Activated CD8-positive, alpha-beta memory T cell treated with anti-CD3 and anti-CD28 coated beads, Interleukin-2, amount 10 ng/mL, durations not matched to agents 7 days and 5 days (primary cell): Measurements from ENCODE around the gene ASTN2. TPM values are rescaled to one million over a fixed set of nuclear protein-coding genes. Genes with fewer than 3 reads are reported as not detected.

Source experiments
- ATAC-seq: fragments of 150-1000 bp; cut with Tn5 transposase; one replicate; pipeline ENCODE4 v1.10.0; 2021; ENCODE audit warnings: moderate library complexity
- CTCF ChIA-PET: fragments of 350-600 bp; sonication (Branson Sonifier 250); formaldehyde crosslinking; loops from one replicate; lab custom pipeline; 2021; ENCODE audit warnings: antibody characterized with exemption; lab: Charles Lee
- DNase-seq: peaks from one replicate; pipeline ENCODE4 v3.0.0-alpha.2; 2020
- H3K27ac Mint-ChIP-seq: one replicate; pipeline ENCODE4 v1.8.0; 2021; ENCODE audit warnings: mild to moderate bottlenecking, mixed read lengths
- H3K27me3 Mint-ChIP-seq: one replicate; pipeline ENCODE4 v1.8.0; 2021; ENCODE audit warnings: mixed read lengths
- H3K36me3 Mint-ChIP-seq: one replicate; pipeline ENCODE4 v1.8.0; 2021; ENCODE audit warnings: mild to moderate bottlenecking, mixed read lengths
- H3K4me1 Mint-ChIP-seq: one replicate; pipeline ENCODE4 v1.8.0; 2021; ENCODE audit warnings: mixed read lengths
- H3K4me3 Mint-ChIP-seq: one replicate; pipeline ENCODE4 v1.8.0; 2021; ENCODE audit warnings: mild to moderate bottlenecking, moderate library complexity, mixed read lengths
- H3K9me3 Mint-ChIP-seq: one replicate; pipeline ENCODE4 v1.8.0; 2022; ENCODE audit warnings: low read depth, mixed read lengths
- total RNA-seq, 2 experiments: library from RNA; stranded (reverse); gene quantifications; one replicate each; pipeline ENCODE4 v1.2.3, GENCODE V29; 2021

Gene ASTN2
- total RNA-seq, 2 experiments from 2014 or later, result 4.0 to 5.4 TPM

DNA sequence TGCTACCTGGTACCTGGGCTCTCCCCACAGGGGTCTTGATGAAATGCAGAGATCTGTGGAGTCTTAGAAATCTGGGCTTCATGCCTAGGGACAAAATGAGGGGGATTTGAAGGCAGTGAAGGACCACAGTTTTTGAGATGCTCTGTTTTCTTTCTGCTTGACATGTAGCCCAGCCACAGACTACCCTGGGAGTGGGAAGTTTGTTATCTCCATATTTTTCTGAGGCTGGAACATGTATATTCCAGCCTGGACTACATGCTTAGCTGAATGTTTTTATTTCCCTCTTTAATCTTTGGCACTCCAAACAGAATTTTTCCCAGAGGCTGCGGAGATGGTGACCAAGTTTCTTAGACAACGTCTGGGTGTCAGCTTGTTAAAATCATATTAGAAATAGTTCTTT, 1008.4 kb downstream of the ASTN2 start:
- CTCF ChIA-PET, result no interaction called here
- H3K9me3 Mint-ChIP-seq, result no peaks in the 10 kb centered on the region
- H3K27ac Mint-ChIP-seq, result no peak overlapping the region
- H3K27me3 Mint-ChIP-seq, result no peaks in the 10 kb centered on the region
- ATAC-seq (no peak), DNase-seq (no peak)
- no peaks in the 10 kb centered on the region for H3K4me1 Mint-ChIP-seq
- no peak overlapping the region for H3K4me3 Mint-ChIP-seq
- H3K36me3 Mint-ChIP-seq, result no peaks in the 10 kb centered on the region

DNA sequence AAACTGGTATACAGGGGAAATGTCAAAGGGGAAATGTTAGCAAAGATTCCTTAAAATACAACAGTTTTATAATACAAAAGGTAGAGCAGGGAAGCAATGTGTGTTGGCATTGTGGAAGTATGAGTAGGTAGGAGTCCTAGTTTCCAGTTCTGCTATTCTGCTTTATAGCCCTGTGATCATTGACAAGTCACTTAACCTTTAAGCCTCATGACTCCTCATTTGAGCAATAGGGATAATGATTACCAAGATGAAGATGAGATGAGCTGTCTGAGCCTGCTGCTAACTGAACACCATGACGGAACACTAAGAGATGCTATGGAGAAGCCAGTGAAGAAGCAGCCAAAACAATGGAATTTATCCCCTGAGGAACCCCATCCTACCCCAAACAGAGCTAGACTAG, 1009.5 kb downstream of the ASTN2 start:
- Mint-ChIP-seq H3K27ac (no peak overlapping the region), H3K4me1 (no peaks in the 10 kb centered on the region), H3K27me3 (no peaks in the 10 kb centered on the region), H3K9me3 (no peaks in the 10 kb centered on the region), H3K4me3 (no peak overlapping the region), H3K36me3 (no peaks in the 10 kb centered on the region)
- ATAC-seq, result no peak
- no peak for DNase-seq
- CTCF ChIA-PET, result no interaction called here

DNA sequence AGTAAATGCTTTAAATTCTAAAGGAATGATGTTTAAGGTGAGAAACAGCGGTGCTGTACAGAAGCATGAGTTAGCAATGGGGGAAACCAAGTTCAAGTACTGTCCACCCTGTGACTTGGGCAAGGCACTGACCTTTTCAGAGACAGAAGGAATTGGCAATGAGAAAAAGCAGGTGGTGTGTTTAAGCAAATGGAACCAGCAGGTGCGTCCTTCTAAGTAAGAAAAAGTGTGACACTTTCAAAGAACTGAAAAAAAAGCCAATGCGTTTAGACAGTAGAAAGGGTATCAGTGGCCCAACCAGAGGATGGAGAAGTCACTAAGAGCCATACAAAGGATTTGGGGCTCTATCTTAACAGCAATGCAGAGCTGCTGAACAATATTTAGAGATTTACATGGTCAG, 1010.6 kb downstream of the ASTN2 start:
- DNase-seq, result no peak
- H3K9me3 Mint-ChIP-seq, result no peaks in the 10 kb centered on the region
- H3K4me3 Mint-ChIP-seq, result no peak overlapping the region
- H3K4me1 Mint-ChIP-seq, result peaks cover 6% of the 10 kb centered on the region
- H3K27me3 Mint-ChIP-seq, result no peaks in the 10 kb centered on the region
- CTCF ChIA-PET, result no interaction called here
- H3K27ac Mint-ChIP-seq, result no peak overlapping the region
- ATAC-seq, result no peak
- no peaks in the 10 kb centered on the region for H3K36me3 Mint-ChIP-seq

DNA sequence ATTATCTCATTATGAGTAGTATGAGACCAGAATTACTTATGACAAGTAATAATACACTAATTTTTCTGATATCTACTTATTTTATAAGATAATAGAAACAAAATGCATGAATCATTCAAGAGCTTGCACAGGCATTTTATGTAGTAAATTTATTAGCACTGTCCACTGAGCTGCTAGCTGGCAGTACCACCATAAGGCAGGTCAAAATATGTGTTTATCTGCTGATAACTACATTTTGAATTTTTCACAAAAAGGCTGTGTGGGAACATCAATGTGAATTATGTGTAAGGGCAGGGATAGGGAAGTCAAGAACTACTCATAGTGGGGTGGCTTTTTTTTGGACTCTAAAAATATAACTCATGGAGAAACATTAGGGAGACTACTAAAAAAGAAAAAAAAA, 1011.7 kb downstream of the ASTN2 start:
- peaks cover 6% of the 10 kb centered on the region for H3K4me1 Mint-ChIP-seq
- H3K36me3 Mint-ChIP-seq, result no peaks in the 10 kb centered on the region

DNA sequence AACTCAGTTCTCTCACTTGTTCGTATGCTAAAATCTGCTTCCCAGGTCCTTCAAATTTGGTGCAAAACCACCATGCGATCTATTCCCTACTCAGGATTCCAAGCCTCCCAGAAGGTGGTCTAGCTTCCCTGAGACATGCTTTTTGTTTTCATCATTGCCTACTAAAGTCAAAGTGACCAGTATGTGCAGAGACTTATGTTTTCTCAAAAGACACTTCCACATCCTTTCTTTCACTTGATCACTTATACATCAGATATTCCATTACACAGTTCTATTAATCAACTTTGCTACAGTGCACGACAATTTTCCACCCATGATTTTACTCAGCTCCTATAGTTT, 1019.2 kb downstream of the ASTN2 start:
- DNase-seq, result no peak
- CTCF ChIA-PET, result no interaction called here
- peaks cover 1% of the 10 kb centered on the region for H3K36me3 Mint-ChIP-seq
- no peaks in the 10 kb centered on the region for H3K9me3 Mint-ChIP-seq
- H3K27me3 Mint-ChIP-seq, result no peaks in the 10 kb centered on the region
- no peak overlapping the region for H3K27ac Mint-ChIP-seq
- H3K4me1 Mint-ChIP-seq, result peaks cover 6% of the 10 kb centered on the region
- ATAC-seq, result no peak
- no peak overlapping the region for H3K4me3 Mint-ChIP-seq

More for the DNA sequence above, 1011.7 kb downstream of the ASTN2 start:
- Mint-ChIP-seq H3K9me3 (no peaks in the 10 kb centered on the region), H3K4me3 (no peak overlapping the region), H3K27ac (no peak overlapping the region), H3K27me3 (no peaks in the 10 kb centered on the region)
- CTCF ChIA-PET, result no interaction called here
- no peak for ATAC-seq
- DNase-seq, result no peak

DNA sequence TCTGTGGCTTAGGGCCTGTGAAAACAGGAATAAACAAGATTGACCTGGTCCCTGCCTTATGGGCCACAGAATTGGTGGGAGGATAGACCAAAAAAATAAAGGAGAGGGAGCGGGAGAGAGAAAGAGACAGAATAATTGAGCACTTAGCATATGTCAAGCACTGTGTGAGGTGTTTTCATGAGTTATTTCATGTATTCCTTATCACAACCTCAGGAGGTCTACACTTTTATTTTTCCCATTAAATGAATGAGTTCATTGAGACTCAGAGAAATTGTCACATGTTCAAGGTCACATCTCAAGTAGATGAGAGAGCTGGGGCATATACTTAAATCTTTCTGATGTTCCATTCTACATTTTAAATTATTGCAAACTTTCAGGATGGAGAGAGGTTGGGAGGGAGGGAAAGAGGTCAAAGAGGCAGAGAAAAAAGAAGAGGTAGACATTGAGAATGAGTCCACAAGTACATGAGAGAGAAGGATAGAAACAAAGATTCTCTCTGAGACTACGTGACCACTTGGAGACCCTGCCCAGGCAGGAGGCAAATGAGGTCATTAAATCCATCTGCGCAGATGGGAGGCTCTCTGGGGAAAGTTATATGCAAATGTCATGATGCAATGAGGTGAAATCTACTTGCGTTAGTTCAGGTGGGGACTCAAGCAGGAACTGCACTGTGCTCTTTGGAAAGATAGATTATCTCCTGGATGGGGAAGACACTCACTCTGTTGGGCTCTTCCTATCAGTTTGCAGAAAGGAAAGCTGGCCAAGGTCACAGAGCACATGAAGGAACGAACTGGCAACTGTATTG, 1019.8 kb downstream of the ASTN2 start:
- Mint-ChIP-seq H3K36me3 (peaks cover 1% of the 10 kb centered on the region), H3K4me3 (no peak overlapping the region), H3K4me1 (peaks cover 4% of the 10 kb centered on the region), H3K27ac (no peak overlapping the region), H3K9me3 (no peaks in the 10 kb centered on the region), H3K27me3 (no peaks in the 10 kb centered on the region)
- no peak for ATAC-seq
- DNase-seq, result no peak
- CTCF ChIA-PET, result no interaction called here

DNA sequence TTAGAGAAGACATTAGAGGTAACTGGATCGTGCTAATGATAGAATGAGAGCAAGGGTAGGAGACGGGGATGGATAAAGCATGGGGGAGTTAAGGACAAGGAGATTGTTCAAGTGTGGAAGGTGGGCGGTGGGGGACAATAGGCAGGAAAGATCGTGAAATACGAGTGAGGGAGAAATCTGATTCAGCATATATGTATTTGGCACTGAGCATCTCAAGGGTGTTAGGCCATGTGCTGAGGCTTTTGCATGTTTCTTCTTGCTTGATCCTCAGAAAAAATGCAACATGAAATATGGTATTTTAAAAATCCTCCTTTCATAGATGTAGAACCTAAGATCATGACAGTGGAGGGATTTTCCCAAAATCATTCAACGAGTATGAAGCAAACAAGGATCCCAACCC, 1020.8 kb downstream of the ASTN2 start:
- DNase-seq, result no peak
- H3K27me3 Mint-ChIP-seq, result no peaks in the 10 kb centered on the region
- no peak overlapping the region for H3K4me3 Mint-ChIP-seq
- no peak for ATAC-seq
- H3K4me1 Mint-ChIP-seq, result no peaks in the 10 kb centered on the region
- H3K36me3 Mint-ChIP-seq, result peaks cover 1% of the 10 kb centered on the region
- H3K9me3 Mint-ChIP-seq, result no peaks in the 10 kb centered on the region
- CTCF ChIA-PET, result no interaction called here
- H3K27ac Mint-ChIP-seq, result no peak overlapping the region

DNA sequence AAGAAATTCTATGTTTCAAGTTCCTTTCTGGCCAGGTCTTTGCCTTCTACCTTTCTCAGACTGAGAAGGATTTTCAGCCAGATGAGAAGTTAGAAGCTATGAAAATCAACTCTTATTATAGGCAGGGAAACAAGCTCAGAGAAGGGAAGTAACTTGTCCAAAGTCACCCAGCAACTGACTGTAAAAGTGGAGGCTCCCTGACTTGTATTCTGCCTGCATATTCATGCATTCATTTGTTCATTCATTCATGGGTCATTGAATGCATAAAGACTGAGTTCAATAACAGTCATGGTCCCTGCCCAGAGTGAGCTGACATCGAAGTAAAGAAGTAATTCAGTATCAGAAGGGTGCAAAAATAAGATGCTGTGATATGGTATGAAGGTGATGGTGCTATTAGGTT, 1021.7 kb downstream of the ASTN2 start:
- H3K36me3 Mint-ChIP-seq, result peaks cover 1% of the 10 kb centered on the region
- CTCF ChIA-PET, result no interaction called here
- no peaks in the 10 kb centered on the region for H3K9me3 Mint-ChIP-seq
- ATAC-seq (no peak), DNase-seq (no peak)
- no peak overlapping the region for H3K27ac Mint-ChIP-seq
- H3K4me3 Mint-ChIP-seq, result no peak overlapping the region
- no peaks in the 10 kb centered on the region for H3K4me1 Mint-ChIP-seq
- H3K27me3 Mint-ChIP-seq, result no peaks in the 10 kb centered on the region

DNA sequence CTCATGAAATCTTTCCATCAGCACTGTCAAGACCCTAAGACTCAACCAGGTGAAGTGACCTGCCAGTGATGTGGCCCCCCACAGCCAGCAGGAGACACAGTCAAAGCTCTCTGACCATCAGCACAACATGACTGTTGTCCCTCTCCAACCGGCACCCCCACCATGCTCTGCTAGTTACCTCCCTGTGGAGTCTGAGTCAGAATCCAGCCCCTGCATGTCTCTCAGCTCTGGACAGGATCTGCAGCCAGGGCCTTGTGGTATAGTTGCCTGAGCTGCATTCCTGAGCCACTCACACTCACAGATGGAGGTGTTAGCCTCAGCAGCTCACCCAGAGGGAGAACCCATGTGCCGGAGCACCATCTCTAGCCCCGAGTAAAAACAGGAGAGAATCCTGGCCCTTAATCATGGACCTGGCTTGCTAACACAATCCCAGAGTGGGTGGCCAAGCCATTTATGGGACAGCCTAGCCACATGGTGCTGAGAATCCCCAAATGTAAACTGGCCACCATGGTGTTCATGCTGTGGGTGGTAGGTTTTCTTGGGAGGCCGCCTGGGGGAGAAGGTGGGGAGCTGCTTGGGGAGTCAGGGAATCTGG, 1023.5 kb downstream of the ASTN2 start:
- H3K4me1 Mint-ChIP-seq, result peaks cover 3% of the 10 kb centered on the region
- no peak overlapping the region for H3K27ac Mint-ChIP-seq
- H3K9me3 Mint-ChIP-seq, result no peaks in the 10 kb centered on the region
- ATAC-seq (no peak), DNase-seq (no peak)
- peaks cover 1% of the 10 kb centered on the region for H3K36me3 Mint-ChIP-seq
- CTCF ChIA-PET, result no interaction called here
- H3K4me3 Mint-ChIP-seq, result no peak overlapping the region
- H3K27me3 Mint-ChIP-seq, result no peaks in the 10 kb centered on the region

DNA sequence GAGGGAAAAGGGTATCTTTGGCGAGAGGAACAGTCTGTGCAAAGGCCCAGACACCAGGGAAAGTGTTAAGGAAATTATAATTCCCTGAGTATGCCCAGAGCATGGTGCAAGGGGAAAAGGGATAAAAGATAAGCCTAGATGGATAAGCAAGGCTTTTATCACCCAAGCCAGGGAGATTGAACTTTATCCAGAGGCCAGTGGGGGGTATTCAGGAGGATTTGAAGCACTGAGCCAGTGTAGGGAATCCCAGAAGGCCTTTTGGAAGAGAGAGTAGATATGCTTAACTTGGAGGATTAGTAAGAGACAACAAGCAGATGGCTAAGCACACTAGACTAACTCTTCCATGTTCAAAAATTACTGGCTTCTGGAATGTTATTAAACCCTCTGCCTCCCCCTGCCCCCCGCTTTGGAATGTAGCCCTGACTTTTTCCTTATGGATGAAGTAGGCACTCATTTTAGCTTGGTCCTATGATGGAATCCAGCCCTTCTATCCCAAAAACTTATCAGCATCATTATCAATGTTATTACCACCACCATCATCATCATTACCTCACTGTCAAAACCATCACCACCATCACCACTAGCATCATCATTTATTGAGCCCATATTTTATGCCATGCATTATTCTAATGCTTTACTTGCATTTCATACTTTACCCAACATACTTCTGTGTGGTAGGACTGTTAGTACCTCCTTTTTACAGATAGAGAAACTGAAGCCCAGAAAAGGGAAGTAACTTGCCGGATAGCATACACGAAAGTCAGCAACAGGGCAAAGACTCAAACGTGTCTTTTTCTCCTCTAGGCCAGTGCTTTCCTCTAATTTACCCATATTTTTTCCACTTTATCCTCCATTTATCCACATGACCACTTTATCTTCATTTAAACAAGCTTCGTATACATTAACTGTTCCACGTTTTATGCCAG, 1024.3 kb downstream of the ASTN2 start:
- CTCF ChIA-PET, result no interaction called here
- Mint-ChIP-seq H3K27ac (no peak overlapping the region), H3K9me3 (no peaks in the 10 kb centered on the region), H3K4me3 (no peak overlapping the region), H3K36me3 (peaks cover 1% of the 10 kb centered on the region), H3K4me1 (peaks cover 3% of the 10 kb centered on the region), H3K27me3 (no peaks in the 10 kb centered on the region)
- no peak for ATAC-seq
- no peak for DNase-seq

DNA sequence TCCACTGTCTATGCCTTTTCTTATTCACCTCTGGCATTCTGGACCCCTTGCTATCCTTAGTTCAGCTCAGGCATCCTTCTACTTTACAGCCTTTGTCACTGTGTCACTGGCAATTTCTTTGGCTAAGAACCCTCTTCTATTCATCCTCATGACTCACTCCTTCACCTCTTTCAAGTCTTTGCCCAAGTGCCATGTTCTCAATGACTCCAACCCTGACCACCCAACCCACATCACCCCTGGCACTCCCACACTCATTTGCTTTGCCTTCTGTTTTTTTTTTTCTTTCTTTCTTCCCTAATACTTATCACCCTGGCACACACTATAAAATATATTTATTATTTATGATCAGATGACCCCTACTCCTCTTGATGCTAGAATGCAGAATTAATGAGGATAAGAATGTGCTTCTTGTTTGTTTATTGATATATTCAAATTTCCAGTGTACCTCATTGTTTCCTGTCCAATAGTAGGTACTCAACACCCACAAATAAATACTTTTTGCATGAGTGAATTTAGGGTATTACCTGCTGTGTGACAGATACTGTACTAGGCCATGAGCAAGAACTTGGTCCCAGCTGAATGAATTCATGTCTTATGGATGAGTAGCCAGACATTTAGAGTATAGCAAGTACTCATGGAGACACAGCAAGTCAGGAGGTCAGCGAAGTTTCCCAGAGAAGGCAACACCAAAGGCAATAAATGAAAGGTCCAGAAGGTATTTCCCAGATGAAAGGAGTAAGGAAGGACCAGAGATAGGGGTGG, 1025.1 kb downstream of the ASTN2 start:
- Mint-ChIP-seq H3K4me3 (no peak overlapping the region), H3K36me3 (peaks cover under 1% of the 10 kb centered on the region), H3K27me3 (no peaks in the 10 kb centered on the region), H3K27ac (no peak overlapping the region), H3K9me3 (no peaks in the 10 kb centered on the region), H3K4me1 (peaks cover 3% of the 10 kb centered on the region)
- CTCF ChIA-PET, result no interaction called here
- ATAC-seq (no peak), DNase-seq (no peak)

DNA sequence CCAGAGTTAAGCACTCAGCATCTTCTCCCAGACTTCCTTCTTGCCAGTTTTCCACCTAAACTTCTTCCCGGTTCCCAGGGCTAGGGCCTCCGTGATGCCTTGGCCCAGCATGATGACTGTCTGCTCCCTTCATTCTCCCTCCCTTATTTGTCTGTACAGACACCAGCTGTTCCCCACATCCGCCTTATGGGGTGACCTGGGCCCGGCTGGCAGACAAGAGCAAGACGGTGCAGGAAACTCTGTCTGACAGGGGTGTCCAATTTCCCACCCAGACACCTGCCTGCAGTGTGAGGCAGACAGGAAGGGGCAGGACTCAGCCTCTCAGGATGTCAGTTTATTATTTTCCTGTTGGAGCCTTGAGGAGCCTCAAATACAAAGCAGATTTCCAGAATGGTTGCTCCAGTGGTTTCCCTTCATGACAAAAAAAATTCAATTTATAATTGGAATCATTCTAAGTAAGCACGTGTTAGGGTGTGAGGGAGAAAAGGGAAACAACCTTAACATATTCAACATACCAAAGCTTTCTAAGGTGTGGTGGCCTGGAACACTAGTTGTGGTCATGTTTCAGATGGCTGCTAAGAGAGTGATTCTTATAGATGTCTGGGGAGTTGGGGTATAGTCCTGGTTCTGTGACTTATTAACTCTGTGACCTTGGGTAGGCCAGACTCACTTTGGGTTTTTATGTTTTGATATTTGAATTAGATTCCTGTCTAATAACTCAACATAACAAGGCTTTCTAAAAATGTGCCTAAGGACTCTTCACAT, 1026.7 kb downstream of the ASTN2 start:
- no peak for DNase-seq
- CTCF ChIA-PET, result no interaction called here
- Mint-ChIP-seq H3K36me3 (no peaks in the 10 kb centered on the region), H3K27me3 (no peaks in the 10 kb centered on the region), H3K27ac (no peak overlapping the region), H3K9me3 (no peaks in the 10 kb centered on the region), H3K4me3 (no peak overlapping the region), H3K4me1 (peaks cover 3% of the 10 kb centered on the region)
- ATAC-seq, result no peak

DNA sequence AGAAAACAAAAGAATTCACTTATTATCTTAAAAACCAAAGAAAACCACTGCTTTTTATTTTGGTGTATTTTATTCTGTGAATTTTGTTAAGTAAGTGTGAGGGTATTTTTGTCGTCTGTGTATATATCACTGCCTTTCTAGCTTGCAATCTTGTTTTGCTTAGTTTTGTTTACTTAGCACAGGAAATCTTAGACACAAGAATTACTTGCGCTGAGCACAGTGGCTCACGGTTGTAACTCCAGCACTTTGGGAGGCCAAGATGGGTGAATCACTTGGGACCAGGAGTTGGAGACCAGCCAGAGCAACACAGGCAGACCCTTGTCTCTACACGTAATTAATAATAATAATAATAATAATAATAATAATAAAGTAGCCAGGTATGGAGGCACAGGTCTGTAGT, 1030.9 kb downstream of the ASTN2 start:
- ATAC-seq, result no peak
- CTCF ChIA-PET, result no interaction called here
- H3K36me3 Mint-ChIP-seq, result no peaks in the 10 kb centered on the region

More for the DNA sequence above, 1030.9 kb downstream of the ASTN2 start:
- Mint-ChIP-seq H3K4me1 (peaks cover 3% of the 10 kb centered on the region), H3K27me3 (no peaks in the 10 kb centered on the region), H3K4me3 (no peak overlapping the region), H3K27ac (no peak overlapping the region), H3K9me3 (no peaks in the 10 kb centered on the region)
- DNase-seq, result no peak
